Frontal cortex (tissue), 4 donors: ENCODE results near the gene RNGTT. TPM values are rescaled to one million over a fixed set of nuclear protein-coding genes. Genes with fewer than 3 reads are reported as not detected.
"Not testable (repeated sequence)": the region's sequence is repeated elsewhere in the genome, so short reads cannot be mapped to it uniquely, and the experiment has no call there.

Experiments used
- DNase-seq, 2 donors: peaks; one replicate each; pipeline ENCODE4 v3.0.0; 2012; ENCODE audit warnings: low spot score in 2 of 2
- FAIRE-seq: peaks from 2 replicates; lab custom pipeline; 2012; peaks lifted over from hg19 to GRCh38; lab: Jason Lieb, UNC
- total RNA-seq: library from RNA; depleted of rRNA; stranded (reverse); fragments of >200 nt; gene quantifications from one replicate; pipeline ENCODE4 v1.2.3, GENCODE V29; 2014
- donor health status: control.
- donor health status: control.
- donor health status: control.

RNGTT gene
- total RNA-seq, 1 donor from 2014 or later: 81.1 TPM

DNA sequence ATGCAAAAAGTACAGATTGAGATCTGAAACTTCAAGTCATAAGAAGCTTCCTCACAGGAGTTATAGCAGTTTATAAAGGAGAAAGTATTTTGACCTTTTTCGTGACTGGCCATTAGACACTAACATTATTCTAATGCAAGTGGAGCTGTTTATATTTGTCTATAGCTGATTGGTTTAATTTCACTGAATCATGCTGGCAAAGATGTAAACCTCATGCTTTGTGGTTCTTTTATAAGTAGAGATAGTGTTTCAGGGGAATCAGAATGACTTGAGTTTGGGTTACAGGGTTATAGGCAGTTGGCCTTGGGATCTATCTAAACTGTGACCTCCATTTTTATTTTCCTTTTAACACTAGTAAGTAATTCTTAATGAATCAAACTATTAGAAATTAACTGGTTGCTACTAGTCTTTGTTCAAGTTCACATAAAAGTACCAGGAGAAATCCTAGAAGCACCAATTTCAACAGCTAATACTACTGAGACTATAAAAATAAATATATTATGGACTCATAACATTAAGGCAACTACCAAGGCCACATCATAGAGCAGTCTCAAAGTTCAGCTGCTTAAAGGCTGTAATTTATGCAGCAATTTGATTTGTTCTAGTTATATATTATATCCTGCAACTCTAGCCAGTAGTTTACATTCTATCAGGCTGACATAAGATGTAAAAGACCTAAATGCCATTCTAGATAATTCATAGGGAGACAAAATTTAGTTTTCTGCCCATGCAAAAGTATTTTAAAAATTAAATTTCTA is 94.0 kb downstream of the RNGTT start:
- no peak for FAIRE-seq

GRCh38 chr6:88867841-88868731 is 95.3 kb downstream of the RNGTT start:
- DNase-seq (no peak), FAIRE-seq (no peak)

More for the DNA sequence above, 94.0 kb downstream of the RNGTT start:
- no peak for DNase-seq

GRCh38 chr6:88866856-88867255 is 96.6 kb downstream of the RNGTT start:
- no peak for DNase-seq
- no peak for FAIRE-seq

GRCh38 chr6:88865275-88865674 is 98.1 kb downstream of the RNGTT start:
- no peak for FAIRE-seq
- DNase-seq: no peak

GRCh38 chr6:88864359-88865054 is 98.9 kb downstream of the RNGTT start:
- DNase-seq (no peak), FAIRE-seq (no peak)

- DNase-seq (no peak), FAIRE-seq (no peak)
Observed at GRCh38 chr6:88860310-88860709, 103.1 kb downstream of the RNGTT start.

GRCh38 chr6:88858455-88858854 is 105.0 kb downstream of the RNGTT start:
- FAIRE-seq (no peak), DNase-seq (no peak)

DNA sequence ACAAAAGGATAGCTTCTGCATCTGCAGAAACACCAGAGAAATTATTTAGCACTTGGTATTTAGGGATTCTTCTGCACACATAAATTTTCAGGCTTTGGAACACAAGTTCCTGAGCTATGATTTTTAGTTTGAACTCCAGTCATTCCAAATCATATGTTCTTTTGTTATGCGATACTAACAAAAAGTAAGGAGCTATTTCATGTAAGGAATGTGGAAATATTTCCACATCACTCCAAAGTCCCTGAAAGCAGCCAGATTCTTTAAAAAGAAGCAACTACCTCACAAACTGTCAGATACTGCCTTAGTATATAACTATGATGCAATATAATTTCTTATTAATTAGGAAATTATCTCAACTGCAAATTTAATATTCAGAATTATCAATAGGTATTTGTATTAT is 106.9 kb downstream of the RNGTT start:
- DNase-seq (no peak), FAIRE-seq (no peak)

- DNase-seq (no peak), FAIRE-seq (no peak)
Observed at GRCh38 chr6:88855541-88856147, 107.8 kb downstream of the RNGTT start.

- DNase-seq (no peak), FAIRE-seq (no peak)
Observed at GRCh38 chr6:88852775-88853174, 110.6 kb downstream of the RNGTT start.

DNA sequence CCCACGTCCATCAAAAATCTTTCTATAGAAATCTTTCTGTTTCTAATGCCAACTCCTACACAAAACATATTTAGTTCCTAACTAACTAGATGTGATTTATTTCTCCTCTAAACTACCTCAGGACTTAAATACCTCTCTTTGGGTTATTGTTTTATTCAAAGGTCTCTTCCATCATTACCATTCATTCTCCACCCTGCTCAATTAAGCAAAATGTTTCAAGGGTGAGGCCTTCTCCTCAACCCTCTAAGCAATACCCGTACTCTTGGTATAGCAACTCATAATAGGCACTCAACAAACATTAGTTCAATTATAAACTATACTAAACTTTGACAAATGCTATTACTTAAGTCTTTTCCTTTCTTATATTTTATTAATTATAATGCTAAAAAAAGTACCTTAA is 111.4 kb downstream of the RNGTT start:
- no peak for FAIRE-seq

GRCh38 chr6:88848870-88849269 is 114.5 kb downstream of the RNGTT start:
- no peak for DNase-seq
- no peak for FAIRE-seq

More for the DNA sequence above, 111.4 kb downstream of the RNGTT start:
- DNase-seq: no peak

DNA sequence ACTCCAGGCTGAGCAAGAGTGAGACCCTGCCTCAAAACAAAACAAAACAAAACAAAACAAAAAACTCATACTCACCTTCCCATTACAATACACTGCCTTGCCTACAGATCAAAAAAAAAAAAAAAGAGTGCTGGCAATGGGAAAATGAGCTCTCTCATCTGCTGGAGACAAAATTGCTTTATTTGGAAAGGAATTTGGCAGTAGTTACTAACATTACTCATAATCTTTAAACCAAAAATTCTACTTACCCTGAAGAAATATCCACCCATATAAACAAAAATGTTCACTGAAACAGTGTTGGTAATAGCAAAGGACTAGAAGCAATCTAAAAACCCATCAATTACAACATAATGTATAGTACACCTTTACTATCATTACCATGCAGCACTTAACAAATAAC is 120.4 kb downstream of the RNGTT start:
- FAIRE-seq (no peak), DNase-seq (no peak)

GRCh38 chr6:88842320-88842719 is 121.1 kb downstream of the RNGTT start:
- DNase-seq (no peak), FAIRE-seq (no peak)

- FAIRE-seq (no peak), DNase-seq (no peak)
Observed at GRCh38 chr6:88840796-88841539, 122.5 kb downstream of the RNGTT start.

DNA sequence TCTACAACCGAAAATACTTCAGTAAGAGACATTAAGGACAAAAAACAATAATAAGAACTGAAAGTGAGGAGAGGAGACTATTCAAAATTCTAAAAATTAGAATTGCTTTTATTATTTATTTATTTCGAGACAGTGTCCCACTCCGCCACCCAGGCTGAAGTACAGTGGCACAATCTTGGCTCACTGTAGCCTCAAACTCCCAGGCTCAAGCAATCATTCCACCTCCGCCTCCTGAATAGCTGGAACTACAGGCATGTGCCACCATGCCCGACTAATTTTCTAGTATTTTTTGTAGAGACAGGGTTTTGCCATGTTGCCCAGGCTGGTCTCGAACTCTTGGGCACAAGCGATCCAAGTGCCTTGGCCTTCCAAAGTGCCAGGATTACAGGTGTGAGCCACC is 123.1 kb downstream of the RNGTT start:
- no peak for FAIRE-seq
- no peak for DNase-seq

DNA sequence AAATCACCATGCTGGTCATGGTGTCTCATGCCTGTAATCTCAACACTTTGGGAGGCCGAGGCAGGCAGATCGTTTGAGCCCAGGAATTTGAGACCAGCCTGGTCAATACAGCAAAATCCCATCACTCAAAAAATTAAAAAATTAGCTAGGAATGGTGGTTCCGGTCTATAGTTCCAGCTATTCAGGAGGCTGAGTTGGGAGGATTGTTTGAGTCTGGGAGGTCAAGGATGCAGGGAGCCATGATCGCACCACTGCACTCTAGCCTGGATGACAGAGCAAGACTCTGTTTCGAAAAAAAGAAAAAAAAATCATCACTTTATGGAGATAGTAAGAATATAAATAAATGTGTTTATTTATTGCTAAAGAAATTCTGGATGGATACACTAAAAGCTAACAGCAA is 124.1 kb downstream of the RNGTT start:
- no peak for DNase-seq
- no peak for FAIRE-seq

DNA sequence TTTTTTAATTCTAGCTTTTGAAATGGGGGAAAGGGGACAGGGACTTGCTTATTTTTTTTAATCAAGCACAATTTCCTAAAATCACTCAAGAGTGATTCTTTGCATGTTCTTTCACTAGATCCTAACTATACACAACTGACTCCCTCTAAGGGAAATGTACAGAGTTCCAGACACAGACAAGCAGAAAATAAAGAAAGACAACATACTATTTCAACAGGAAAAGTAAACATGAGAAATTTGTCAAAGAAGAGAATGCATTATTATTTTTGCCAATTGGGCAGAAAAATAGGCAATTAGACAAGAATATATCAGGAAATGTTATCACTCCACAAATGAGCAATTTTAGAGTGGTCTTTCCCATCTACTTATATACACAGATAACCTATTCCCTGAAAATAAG is 128.2 kb downstream of the RNGTT start:
- DNase-seq (no peak), FAIRE-seq (no peak)

- DNase-seq, FAIRE-seq: not testable (repeated sequence)
Observed at GRCh38 chr6:88833071-88833470, 130.3 kb downstream of the RNGTT start.
